TTC549 (cell line): ENCODE results near the gene NOP56.

Experiments
- FAIRE-seq: peaks from 2 replicates; lab custom pipeline; 2012; peaks lifted over from hg19 to GRCh38; lab: Jason Lieb, UNC

NOP56 gene

GRCh38 chr20:2703716-2704475 is 51.5 kb downstream of the NOP56 start:
- FAIRE-seq = no peak

GRCh38 chr20:2705931-2706645 is 53.7 kb downstream of the NOP56 start:
- no peak for FAIRE-seq

GRCh38 chr20:2706688-2707352 is 54.4 kb downstream of the NOP56 start:
- no peak for FAIRE-seq

GRCh38 chr20:2707353-2708072 is 55.1 kb downstream of the NOP56 start:
- no peak for FAIRE-seq
